Kidney (tissue), 14 donors: Measurements from ENCODE around the gene MYADM. TPM values are rescaled to one million over a fixed set of nuclear protein-coding genes. Genes with fewer than 3 reads are reported as not detected.

Experiments used
- DNase-seq, 5 donors: peaks; one replicate each; pipeline ENCODE4 v3.0.0-alpha.2; 2013 to 2020
- FAIRE-seq: peaks from 2 replicates; lab custom pipeline; 2012; peaks lifted over from hg19 to GRCh38; lab: Jason Lieb, UNC
- H3K27ac ChIP-seq, 2 donors: one replicate each; pipeline ENCODE4 v1.7.0; 2013; ENCODE audit warnings: low read depth in 2 of 2, low read length in 2 of 2, inconsistent platforms in 1 of 2
- H3K27me3 ChIP-seq: one replicate; pipeline ENCODE4 v1.7.1; 2013; ENCODE audit warnings: low read length, inconsistent platforms; ENCODE audit not compliant: control insufficient read depth, insufficient read depth
- H3K36me3 ChIP-seq, 3 donors: one replicate each; pipeline versions ENCODE4 v1.7.0 to v1.7.1; 2013; ENCODE audit warnings: low read length in 3 of 3, control low read depth in 1 of 3, inconsistent platforms in 1 of 3; ENCODE audit not compliant: insufficient read depth in 3 of 3, control insufficient read depth in 2 of 3
- H3K4me1 ChIP-seq, 3 donors: one replicate each; pipeline versions ENCODE4 v1.7.0 to v1.7.1; 2013; ENCODE audit warnings: low read length in 3 of 3, inconsistent platforms in 1 of 3, low read depth in 1 of 3; ENCODE audit not compliant: control insufficient read depth in 2 of 3, insufficient read depth in 2 of 3
- H3K4me3 ChIP-seq, 3 donors: one replicate each; pipeline versions ENCODE4 v1.7.0 to v1.8.1; 2013; ENCODE audit warnings: low read length in 3 of 3, control low read depth in 1 of 3, inconsistent platforms in 1 of 3
- H3K9ac ChIP-seq, 3 donors: one replicate each; pipeline versions ENCODE4 v1.7.0 to v1.7.1; 2013; ENCODE audit warnings: low read length in 3 of 3, control low read depth in 1 of 3, inconsistent platforms in 1 of 3
- H3K9me3 ChIP-seq, 3 donors: one replicate each; pipeline versions ENCODE4 v1.7.0 to v1.7.1; 2013; ENCODE audit warnings: low read length in 3 of 3, control low read depth in 1 of 3, inconsistent platforms in 1 of 3; ENCODE audit not compliant: control insufficient read depth in 2 of 3, insufficient read depth in 1 of 3
- CTCF ChIP-seq: IDR thresholded peaks from 3 replicates; pipeline ENCODE4 v1.5.1; 2012; ENCODE audit warnings: mild to moderate bottlenecking, moderate library complexity, borderline replicate concordance; ENCODE audit not compliant: insufficient read depth; ENCODE audit errors: extremely low read depth
- intact Hi-C: fragments of 100-400 bp; cut with DNase I; formaldehyde crosslinking; loops from one replicate; pipeline ENCODE4 v1.11.1; 2022
- polyA plus RNA-seq: library from polyadenylated mRNA; stranded (reverse); fragments of 350-450 nt; fragmentation: Illumina TruSeq; extraction: RNeasy Lipid Tissue Mini Kit (QIAGEN cat#74804); gene quantifications from one replicate; pipeline ENCODE4 v1.2.3, GENCODE V29; 2014; ENCODE audit warnings: low read depth, low replicate concordance; ENCODE audit not compliant: insufficient read depth
- total RNA-seq: library from RNA; stranded (reverse); fragmentation: NEBNext Ultra II Directional; extraction: Animal tissue kit (Norgen Biotek cat#: 25700); gene quantifications from one replicate; pipeline ENCODE4 v1.2.1, GENCODE V29; 2021
- donor health status: control.
- donor health status: control.
- donor health status: control.
- donor health status: control.
- donor health status: control.
- donor health status: DM: yes; HTN: yes; CAD: no.
- donor health status: Normal renal cell carcinoma (clear cell type).

The MYADM gene
- total and polyA plus RNA-seq, 2 donors from 2014 or later = 13.1 to 90.3 TPM

- Histone ChIP-seq H3K4me3 (no peak overlapping the region), H3K9me3 (no peaks in the 10 kb centered on the region), H3K36me3 (no peaks in the 10 kb centered on the region), H3K27me3 (peaks cover 28% of the 10 kb centered on the region), H3K27ac (no peak overlapping the region), H3K4me1 (no peaks in the 10 kb centered on the region), H3K9ac (no peak overlapping the region)
- FAIRE-seq = no peak
- peak in 1 of 5 donors; percentile 56 for DNase-seq
- no peak for TF ChIP-seq CTCF
- intact Hi-C loops = no loop called here
These were observed 40.0 kb downstream of the MYADM start for GRCh38 chr19:53907690-53908089.

GRCh38 chr19:53908106-53908934, 40.6 kb downstream of the MYADM start:
- no peak overlapping the region for H3K4me3 ChIP-seq
- H3K36me3 ChIP-seq = no peaks in the 10 kb centered on the region
- no peak overlapping the region for H3K9ac ChIP-seq
- intact Hi-C loops = no loop called here
- H3K27ac ChIP-seq = no peak overlapping the region
- FAIRE-seq (no peak), DNase-seq (peak in 4 of 5 donors; percentile 40 to 59 (median 50))
- peaks cover 28% of the 10 kb centered on the region for H3K27me3 ChIP-seq
- no peak for TF ChIP-seq CTCF
- H3K9me3 ChIP-seq = no peaks in the 10 kb centered on the region
- H3K4me1 ChIP-seq = no peaks in the 10 kb centered on the region

- H3K36me3 ChIP-seq = no peaks in the 10 kb centered on the region
- H3K27me3 ChIP-seq = peaks cover 28% of the 10 kb centered on the region
- H3K27ac ChIP-seq = no peak within 1 kb of the TSS
- H3K9ac ChIP-seq = no peak within 1 kb of the TSS
- no peaks in the 10 kb centered on the region for H3K9me3 ChIP-seq
- FAIRE-seq (no peak), DNase-seq (peak in 1 of 5 donors; percentile 34)
- intact Hi-C loops = no loop called here
- no peak for TF ChIP-seq CTCF
- no peaks in the 10 kb centered on the region for H3K4me1 ChIP-seq
- H3K4me3 ChIP-seq = no peak within 1 kb of the TSS
These were observed 41.3 kb downstream of the MYADM start, which contains the start of gene CACNG7 for GRCh38 chr19:53908935-53909415. TSS of gene CACNG7 (plus strand) at chr19:53909278. CDS start at chr19:53912832, 3,554 bp downstream.
